Epidermal melanocyte (primary cell): Measurements from ENCODE around the gene DDX43.
"Not testable (repeated sequence)": the region's sequence is repeated elsewhere in the genome, so short reads cannot be mapped to it uniquely, and the experiment has no call there.

ENCODE experiments used
- DNase-seq: peaks from one replicate; pipeline ENCODE4 v3.0.0; 2011; ENCODE audit warnings: low spot score; ENCODE audit not compliant: insufficient read length

The DDX43 gene

GRCh38 chr6:73388800-73389512 lies 5.7 kb upstream of the DDX43 start:
- DNase-seq, result peak; percentile 61

- no peak for DNase-seq
Observed at GRCh38 chr6:73389854-73390253, 4.8 kb upstream of the DDX43 start.

- DNase-seq, result no peak
Observed at GRCh38 chr6:73391675-73392074, 3.0 kb upstream of the DDX43 start.

- DNase-seq, result not testable (repeated sequence)
Observed at GRCh38 chr6:73392188-73392587, 2.4 kb upstream of the DDX43 start.

GRCh38 chr6:73393278-73393677 lies 1.4 kb upstream of the DDX43 start:
- no peak for DNase-seq

- no peak for DNase-seq
Observed at GRCh38 chr6:73395875-73396274, 1.2 kb downstream of the DDX43 start.

- no peak for DNase-seq
Observed at GRCh38 chr6:73400656-73401055, 6.0 kb downstream of the DDX43 start.

- DNase-seq, result no peak
Observed at GRCh38 chr6:73409395-73409794, 14.8 kb downstream of the DDX43 start.

GRCh38 chr6:73413102-73413501 lies 18.5 kb downstream of the DDX43 start:
- DNase-seq, result no peak

- DNase-seq, result no peak
Observed at GRCh38 chr6:73418081-73418741, 23.6 kb downstream of the DDX43 start.

GRCh38 chr6:73421534-73421933 lies 26.9 kb downstream of the DDX43 start:
- no peak for DNase-seq

GRCh38 chr6:73435236-73435635 lies 40.6 kb downstream of the DDX43 start:
- no peak for DNase-seq

GRCh38 chr6:73443555-73443954 lies 48.9 kb downstream of the DDX43 start:
- no peak for DNase-seq

GRCh38 chr6:73451223-73452106 lies 56.8 kb downstream of the DDX43 start:
- peak; percentile 26 for DNase-seq

GRCh38 chr6:73452107-73452461 lies 57.5 kb downstream of the DDX43 start, which contains the start of gene CGAS:
TSS of gene CGAS (minus strand) at chr6:73452297. CDS start at chr6:73452181, 116 bp downstream.
- no peak for DNase-seq

- DNase-seq, result no peak
Observed at GRCh38 chr6:73455865-73456629, 61.4 kb downstream of the DDX43 start.

GRCh38 chr6:73459474-73459873 lies 64.8 kb downstream of the DDX43 start:
- DNase-seq, result not testable (repeated sequence)

GRCh38 chr6:73460056-73460455 lies 65.4 kb downstream of the DDX43 start:
- no peak for DNase-seq

GRCh38 chr6:73461537-73462350 lies 67.1 kb downstream of the DDX43 start, which contains the start of gene MTO1:
TSS of gene MTO1 (plus strand) at chr6:73461737. CDS start at chr6:73461855, 118 bp downstream.
- peak; percentile 92 for DNase-seq
